ENCODE results near the gene NLRX1. TPM values are rescaled to one million over a fixed set of nuclear protein-coding genes. Genes with fewer than 3 reads are reported as not detected.

Gene NLRX1
- total and polyA plus RNA-seq, 10 of the 15 experiments (the other 5 are each of a cell fraction or from before 2014, with no cell fraction given): 0.85 to 18.5 (median 10.0) TPM

- FAIRE-seq: no peak
These were observed 7.1 kb downstream of the NLRX1 start for GRCh38 chr11:119175493-119176077.

GRCh38 chr11:119178166-119178680 is 9.7 kb downstream of the NLRX1 start:
- H3K4me2 ChIP-seq (ENCODE audit: control insufficient read depth, insufficient read depth): no peak overlapping the region
- no peaks in the 10 kb centered on the region; a peak in 1 of 4 replicates for H3K27me3 ChIP-seq (replicated peaks in 1 of 2; ENCODE audit: control insufficient read depth in 2 of 2, insufficient read depth in 2 of 2, low read length in 1 of 2)
- 67% methylated on average over 4 of the region's 4 CpGs for WGBS (ENCODE audit: insufficient coverage, insufficient replicate concordance, low lambda C conversion rate, missing lambda C conversion rate)
- no peaks in the 10 kb centered on the region for H3K4me1 ChIP-seq (ENCODE audit: control insufficient read depth, insufficient read depth, low read length)
- no peak overlapping the region for H2AFZ ChIP-seq (ENCODE audit: control insufficient read depth, low read depth, low read length)
- DNase-seq (ENCODE audit: low read depth, low spot score): no peak
- no peak overlapping the region for H3K9ac ChIP-seq (ENCODE audit: control insufficient read depth, insufficient read depth, low read length)
- SMC1A ChIA-PET (ENCODE audit: uncharacterized antibody, unreplicated experiment): no interaction called here
- H3K27ac ChIP-seq (ENCODE audit: control insufficient read depth, insufficient read depth): no peak overlapping the region
- in situ Hi-C loops (cut with MboI): no loop called here
- BruUV-seq (replicated peaks): no TSS peak
- FAIRE-seq: no peak
- CTCF ChIA-PET: interaction anchor here (2.6 kb wide), 1 partner anchor 17 kb away, joined by 9 read pairs; no protein-coding TSS in a partner anchor
- H3K4me3 ChIP-seq: no peak overlapping the region
- H3K79me2 ChIP-seq (ENCODE audit: control insufficient read depth, insufficient read depth, low read length): no peaks in the 10 kb centered on the region
- intact Hi-C loops (cut with micrococcal nuclease; ENCODE audit: unreplicated experiment): no loop called here
- no peaks in the 10 kb centered on the region for H4K20me1 ChIP-seq (ENCODE audit: control insufficient read depth, insufficient read depth)
- H3K36me3 ChIP-seq (ENCODE audit: control insufficient read depth in 2 of 2, insufficient read depth in 2 of 2, low read length in 1 of 2): peaks cover 0 to 2% of the 10 kb centered on the region in 2 experiments; a peak in 2 of 4 replicates
- POLR2A ChIA-PET: interaction anchor here (0.5 kb wide), 1 partner anchor 134 kb away, joined by 3 read pairs; no protein-coding TSS in a partner anchor
- H3K9me3 ChIP-seq (replicated peaks; ENCODE audit: control insufficient read depth, insufficient read depth, low read length): no peaks in the 10 kb centered on the region
- no peak for ATAC-seq
- RAD21 ChIA-PET (ENCODE audit: unreplicated experiment): no interaction called here
- TF ChIP-seq MYB (IDR thresholded peaks at IDR 0.05; ENCODE audit: borderline replicate concordance, low read depth, low read length) (no peak), ATF3 (IDR thresholded peaks at IDR 0.05; ENCODE audit: borderline replicate concordance, extremely low read depth, low read depth, low read length) (no peak), CTCF (IDR thresholded peaks at IDR 0.05 in 2 of 3, conservative IDR thresholded peaks at IDR 0.05 in 1 of 3; ENCODE audit: control insufficient read depth in 2 of 3, extremely low read depth in 1 of 3, insufficient read depth in 1 of 3, low read depth in 3 of 3, low read length in 3 of 3) (no peak), FOXK2 (IDR thresholded peaks at IDR 0.05) (no peak), SUPT20H (IDR thresholded peaks at IDR 0.05; ENCODE audit: borderline replicate concordance, control insufficient read depth, low read depth, low read length) (no peak), MTA2 (IDR thresholded peaks at IDR 0.05; ENCODE audit: low read depth) (no peak), HSF1 (IDR thresholded peaks at IDR 0.05; ENCODE audit: low read depth, low read length) (no peak), EED (IDR thresholded peaks at IDR 0.05; ENCODE audit: low read depth) (no peak), PML (IDR thresholded peaks at IDR 0.05; ENCODE audit: low read length) (no peak)

More at GRCh38 chr11:119175493-119176077, 7.1 kb downstream of the NLRX1 start:
- intact Hi-C loops (cut with micrococcal nuclease; ENCODE audit: unreplicated experiment) (no loop called here), in situ Hi-C loops (cut with MboI) (no loop called here)
- no peak for DNase-seq (ENCODE audit: low read depth, low spot score)
- CTCF ChIA-PET: interaction anchor here (1.2 kb wide), 1 partner anchor 21 kb away, joined by 3 read pairs; no protein-coding TSS in a partner anchor
- RAD21 ChIA-PET (ENCODE audit: unreplicated experiment): no interaction called here
- H3K79me2 ChIP-seq (ENCODE audit: control insufficient read depth, insufficient read depth, low read length): no peaks in the 10 kb centered on the region
- H3K9me3 ChIP-seq (replicated peaks; ENCODE audit: control insufficient read depth, insufficient read depth, low read length): no peaks in the 10 kb centered on the region
- peaks cover 0 to 2% of the 10 kb centered on the region in 2 experiments; a peak in 2 of 4 replicates for H3K36me3 ChIP-seq (ENCODE audit: control insufficient read depth in 2 of 2, insufficient read depth in 2 of 2, low read length in 1 of 2)
- no peak for TF ChIP-seq ZNF24 (IDR thresholded peaks at IDR 0.05)
- TF ChIP-seq PML (IDR thresholded peaks at IDR 0.05; ENCODE audit: low read length): no peak
- TF ChIP-seq ESRRA (IDR thresholded peaks at IDR 0.05; ENCODE audit: low read length): no peak
- no peak for TF ChIP-seq RAD21 (IDR thresholded peaks at IDR 0.05; ENCODE audit: insufficient read depth, low read depth, low read length)
- 82% methylated on average over 6 of the region's 6 CpGs for WGBS (ENCODE audit: insufficient coverage, insufficient replicate concordance, low lambda C conversion rate, missing lambda C conversion rate)
- no peaks in the 10 kb centered on the region for H4K20me1 ChIP-seq (ENCODE audit: control insufficient read depth, insufficient read depth)
- SMC1A ChIA-PET (ENCODE audit: uncharacterized antibody, unreplicated experiment): interaction anchor here (1.0 to 1.6 kb wide), 2 partner anchors 17 to 19 kb away, joined by 3 read pairs; no protein-coding TSS in a partner anchor
- POLR2A ChIA-PET: no interaction called here
- no peak overlapping the region for H3K27ac ChIP-seq (ENCODE audit: control insufficient read depth, insufficient read depth)
- H3K27me3 ChIP-seq (replicated peaks in 1 of 2; ENCODE audit: control insufficient read depth in 2 of 2, insufficient read depth in 2 of 2, low read length in 1 of 2): no peaks in the 10 kb centered on the region; a peak in 1 of 4 replicates
- no peak overlapping the region for H2AFZ ChIP-seq (ENCODE audit: control insufficient read depth, low read depth, low read length)
- no peak overlapping the region for H3K4me3 ChIP-seq
- no peak overlapping the region for H3K9ac ChIP-seq (ENCODE audit: control insufficient read depth, insufficient read depth, low read length)
- no peak overlapping the region for H3K4me2 ChIP-seq (ENCODE audit: control insufficient read depth, insufficient read depth)
- no TSS peak for BruUV-seq (replicated peaks)
- no peak for ATAC-seq
- H3K4me1 ChIP-seq (ENCODE audit: control insufficient read depth, insufficient read depth, low read length): no peaks in the 10 kb centered on the region

All from GM12878 (cell line).